KOPT-K1 (cell line): ENCODE data around the gene KLHL17.
"Not testable (repeated sequence)": the region's sequence is repeated elsewhere in the genome, so short reads cannot be mapped to it uniquely, and the experiment has no call there.

Source experiments
- H3K27ac ChIP-seq: fragments of 200-600 bp; sonication (generic); 2 replicates; pipeline ENCODE4 v1.5.1; 2016; ENCODE audit warnings: antibody characterized with exemption, mild to moderate bottlenecking, low read depth, low read length; ENCODE audit not compliant: poor library complexity, severe bottlenecking
- H3K36me3 ChIP-seq: fragments of 200-600 bp; sonication (generic); 2 replicates; pipeline ENCODE4 v1.5.1; 2017; ENCODE audit warnings: antibody characterized with exemption, mild to moderate bottlenecking, low read length, moderate library complexity; ENCODE audit not compliant: insufficient read depth
- H3K9me3 ChIP-seq: fragments of 200-600 bp; sonication (generic); 2 replicates; pipeline ENCODE4 v1.5.1; 2017; ENCODE audit warnings: antibody characterized with exemption, low read length, mild to moderate bottlenecking; ENCODE audit not compliant: insufficient read depth, poor library complexity, severe bottlenecking

Gene KLHL17

GRCh38 chr1:998745-998994 is 38.3 kb downstream of the KLHL17 start:
- Histone ChIP-seq H3K9me3 (no peaks in the 10 kb centered on the region), H3K36me3 (no peaks in the 10 kb centered on the region), H3K27ac (peak overlapping the region; percentile 54)

GRCh38 chr1:998995-999724 is 38.8 kb downstream of the KLHL17 start:
- Histone ChIP-seq H3K9me3 (no peaks in the 10 kb centered on the region), H3K36me3 (no peaks in the 10 kb centered on the region), H3K27ac (peak overlapping the region; percentile 54)

- Histone ChIP-seq H3K36me3 (no peaks in the 10 kb centered on the region), H3K27ac (peak within 1 kb of the TSS; percentile 54), H3K9me3 (no peaks in the 10 kb centered on the region)
These were observed 39.5 kb downstream of the KLHL17 start, which contains the start of gene HES4 for GRCh38 chr1:999725-1000356. HES4 (minus strand) TSS chr1:1000097; CDS start chr1:999973, 124 bp downstream.

- Histone ChIP-seq H3K27ac (peak overlapping the region; percentile 54), H3K9me3 (no peaks in the 10 kb centered on the region), H3K36me3 (no peaks in the 10 kb centered on the region)
These were observed 40.1 kb downstream of the KLHL17 start for GRCh38 chr1:1000357-1001056.

GRCh38 chr1:1001057-1001783 is 40.8 kb downstream of the KLHL17 start:
- Histone ChIP-seq H3K27ac (no peak overlapping the region), H3K9me3 (no peaks in the 10 kb centered on the region)

GRCh38 chr1:1003618-1004419 is 43.4 kb downstream of the KLHL17 start:
- Histone ChIP-seq H3K36me3 (no peaks in the 10 kb centered on the region), H3K27ac (no peak overlapping the region), H3K9me3 (no peaks in the 10 kb centered on the region)

More at GRCh38 chr1:1001057-1001783, 40.8 kb downstream of the KLHL17 start:
- no peaks in the 10 kb centered on the region for H3K36me3 ChIP-seq

GRCh38 chr1:1004420-1004779 is 44.0 kb downstream of the KLHL17 start:
- Histone ChIP-seq H3K27ac (no peak overlapping the region), H3K9me3 (no peaks in the 10 kb centered on the region), H3K36me3 (no peaks in the 10 kb centered on the region)

- Histone ChIP-seq H3K27ac (no peak overlapping the region), H3K36me3 (no peaks in the 10 kb centered on the region), H3K9me3 (no peaks in the 10 kb centered on the region)
These were observed 44.7 kb downstream of the KLHL17 start for GRCh38 chr1:1004780-1005697.

GRCh38 chr1:1005774-1006304 is 45.5 kb downstream of the KLHL17 start:
- no peaks in the 10 kb centered on the region for H3K36me3 ChIP-seq
- H3K27ac ChIP-seq = no peak overlapping the region

GRCh38 chr1:1006305-1007159 is 46.1 kb downstream of the KLHL17 start:
- Histone ChIP-seq H3K27ac (no peak overlapping the region), H3K9me3 (no peaks in the 10 kb centered on the region), H3K36me3 (no peaks in the 10 kb centered on the region)

More at GRCh38 chr1:1005774-1006304, 45.5 kb downstream of the KLHL17 start:
- H3K9me3 ChIP-seq = no peaks in the 10 kb centered on the region

- not testable (repeated sequence) for H3K36me3 ChIP-seq, H3K9me3 ChIP-seq
These were observed 49.7 kb downstream of the KLHL17 start for GRCh38 chr1:1010131-1010530.

GRCh38 chr1:1011396-1011949 is 51.1 kb downstream of the KLHL17 start:
- Histone ChIP-seq H3K9me3 (no peaks in the 10 kb centered on the region), H3K27ac (no peak overlapping the region), H3K36me3 (no peaks in the 10 kb centered on the region)

More at GRCh38 chr1:1010131-1010530, 49.7 kb downstream of the KLHL17 start:
- not testable (repeated sequence) for H3K27ac ChIP-seq

- peak overlapping the region; percentile 87 for H3K27ac ChIP-seq
- not testable (repeated sequence) for H3K9me3 ChIP-seq, H3K36me3 ChIP-seq
These were observed 52.3 kb downstream of the KLHL17 start for GRCh38 chr1:1012736-1013104.
